Measurements from ENCODE around the gene NCEH1.

NCEH1 gene

GRCh38 chr3:172591876-172592771 lies 118.7 kb downstream of the NCEH1 start:
- WGBS = 89% methylated on average over 11 of the region's 11 CpGs
- Histone ChIP-seq H3K27ac (ENCODE audit: low read depth, low read length) (no peak overlapping the region), H3K9ac (ENCODE audit: low read depth, low read length) (no peak overlapping the region), H3K27me3 (ENCODE audit: insufficient read depth, low read length) (no peaks in the 10 kb centered on the region; the same call in 1 of the 2 replicates), H3K9me3 (ENCODE audit: insufficient read depth, low read depth, low read length) (no peaks in the 10 kb centered on the region), H3K36me3 (ENCODE audit: insufficient read depth, low read length) (no peaks in the 10 kb centered on the region), H3K4me3 (ENCODE audit: low read length) (no peak overlapping the region), H3K4me1 (ENCODE audit: insufficient read depth, low read length) (no peaks in the 10 kb centered on the region)

- 77% methylated on average over 4 of the region's 4 CpGs for WGBS
- no peaks in the 10 kb centered on the region; the same call in 1 of the 2 replicates for H3K27me3 ChIP-seq (ENCODE audit: insufficient read depth, low read length)
- H3K36me3 ChIP-seq (ENCODE audit: insufficient read depth, low read length) = no peaks in the 10 kb centered on the region
Observed at GRCh38 chr3:172591125-172591605, 119.7 kb downstream of the NCEH1 start.

GRCh38 chr3:172586436-172586835 lies 124.4 kb downstream of the NCEH1 start:
- Histone ChIP-seq H3K4me3 (ENCODE audit: low read length) (no peak overlapping the region), H3K36me3 (ENCODE audit: insufficient read depth, low read length) (no peaks in the 10 kb centered on the region), H3K9me3 (ENCODE audit: insufficient read depth, low read depth, low read length) (no peaks in the 10 kb centered on the region), H3K4me1 (ENCODE audit: insufficient read depth, low read length) (no peaks in the 10 kb centered on the region), H3K9ac (ENCODE audit: low read depth, low read length) (no peak overlapping the region), H3K27me3 (ENCODE audit: insufficient read depth, low read length) (no peaks in the 10 kb centered on the region; the same call in 1 of the 2 replicates), H3K27ac (ENCODE audit: low read depth, low read length) (no peak overlapping the region)

More at GRCh38 chr3:172591125-172591605, 119.7 kb downstream of the NCEH1 start:
- H3K4me3 ChIP-seq (ENCODE audit: low read length) = no peak overlapping the region
- no peaks in the 10 kb centered on the region for H3K9me3 ChIP-seq (ENCODE audit: insufficient read depth, low read depth, low read length)
- no peaks in the 10 kb centered on the region for H3K4me1 ChIP-seq (ENCODE audit: insufficient read depth, low read length)
- no peak overlapping the region for H3K9ac ChIP-seq (ENCODE audit: low read depth, low read length)
- no peak overlapping the region for H3K27ac ChIP-seq (ENCODE audit: low read depth, low read length)

GRCh38 chr3:172585954-172586353 lies 124.9 kb downstream of the NCEH1 start:
- Histone ChIP-seq H3K4me3 (ENCODE audit: low read length) (no peak overlapping the region), H3K9me3 (ENCODE audit: insufficient read depth, low read depth, low read length) (no peaks in the 10 kb centered on the region), H3K27ac (ENCODE audit: low read depth, low read length) (no peak overlapping the region), H3K27me3 (ENCODE audit: insufficient read depth, low read length) (no peaks in the 10 kb centered on the region; the same call in 1 of the 2 replicates), H3K9ac (ENCODE audit: low read depth, low read length) (no peak overlapping the region), H3K36me3 (ENCODE audit: insufficient read depth, low read length) (no peaks in the 10 kb centered on the region), H3K4me1 (ENCODE audit: insufficient read depth, low read length) (no peaks in the 10 kb centered on the region)
- 87% methylated on average over 3 of the region's 4 CpGs for WGBS

- no peak overlapping the region for H3K9ac ChIP-seq (ENCODE audit: low read depth, low read length)
- no peak overlapping the region for H3K27ac ChIP-seq (ENCODE audit: low read depth, low read length)
- H3K36me3 ChIP-seq (ENCODE audit: insufficient read depth, low read length) = no peaks in the 10 kb centered on the region
- 82% methylated on average over 1 of the region's 1 CpG for WGBS
- no peaks in the 10 kb centered on the region for H3K27me3 ChIP-seq (ENCODE audit: insufficient read depth, low read length)
- no peak overlapping the region for H3K4me3 ChIP-seq (ENCODE audit: low read length)
- no peaks in the 10 kb centered on the region for H3K9me3 ChIP-seq (ENCODE audit: insufficient read depth, low read depth, low read length)
- H3K4me1 ChIP-seq (ENCODE audit: insufficient read depth, low read length) = no peaks in the 10 kb centered on the region
Observed at GRCh38 chr3:172582712-172583111, 128.2 kb downstream of the NCEH1 start.

- no peak overlapping the region for H3K9ac ChIP-seq (ENCODE audit: low read depth, low read length)
- no peaks in the 10 kb centered on the region for H3K27me3 ChIP-seq (ENCODE audit: insufficient read depth, low read length)
- no peaks in the 10 kb centered on the region for H3K36me3 ChIP-seq (ENCODE audit: insufficient read depth, low read length)
- no peaks in the 10 kb centered on the region for H3K9me3 ChIP-seq (ENCODE audit: insufficient read depth, low read depth, low read length)
- H3K4me1 ChIP-seq (ENCODE audit: insufficient read depth, low read length) = no peaks in the 10 kb centered on the region
- no peak overlapping the region for H3K4me3 ChIP-seq (ENCODE audit: low read length)
- no peak overlapping the region for H3K27ac ChIP-seq (ENCODE audit: low read depth, low read length)
Observed at GRCh38 chr3:172581757-172582166, 129.1 kb downstream of the NCEH1 start.

GRCh38 chr3:172580680-172581401 lies 130.0 kb downstream of the NCEH1 start:
- Histone ChIP-seq H3K9ac (ENCODE audit: low read depth, low read length) (no peak overlapping the region), H3K9me3 (ENCODE audit: insufficient read depth, low read depth, low read length) (no peaks in the 10 kb centered on the region), H3K27me3 (ENCODE audit: insufficient read depth, low read length) (no peaks in the 10 kb centered on the region), H3K27ac (ENCODE audit: low read depth, low read length) (no peak overlapping the region), H3K4me3 (ENCODE audit: low read length) (no peak overlapping the region), H3K4me1 (ENCODE audit: insufficient read depth, low read length) (no peaks in the 10 kb centered on the region), H3K36me3 (ENCODE audit: insufficient read depth, low read length) (no peaks in the 10 kb centered on the region)
- WGBS = 96% methylated on average over 3 of the region's 3 CpGs

Measured in HUES64 (cell line).